PC-3 (cell line): ENCODE data around the gene ERFL. TPM values are rescaled to one million over a fixed set of nuclear protein-coding genes. Genes with fewer than 3 reads are reported as not detected.
A peak's percentile ranks its signal among the peaks of the same experiment; 100 is the strongest.

Experiments
- ATAC-seq: fragments of 200-7000 bp; cut with Tn5 transposase; 2 replicates; pipeline ENCODE4 v1.9.1; 2020; ENCODE audit warnings: mild to moderate bottlenecking, moderate library complexity
- BruUV-seq: library from RNA; stranded (reverse); fragments of 400-500 nt; replicated peaks from 2 replicates; lab custom pipeline; 2021; lab: Mats Ljungman, UMichigan
- CTCF ChIA-PET: fragments of 300-600 bp; sonication (Branson Sonifier 250); formaldehyde crosslinking; loops from one replicate; lab custom pipeline; 2022; ENCODE audit warnings: antibody characterized with exemption; lab: Charles Lee
- POLR2A ChIA-PET: fragments of 300-600 bp; sonication (Branson Sonifier 250); formaldehyde crosslinking; loops from one replicate; lab custom pipeline; 2022; ENCODE audit warnings: antibody characterized with exemption; ENCODE audit not compliant: unreplicated experiment; lab: Charles Lee
- DNase-seq: peaks from one replicate; pipeline ENCODE4 v3.0.0-alpha.2; 2015
- H2AFZ ChIP-seq: fragments of 300-600 bp; sonication (generic); 2 replicates; pipeline ENCODE4 v1.6.0; 2016; ENCODE audit warnings: antibody characterized with exemption, low read length
- H3F3A ChIP-seq: fragments of 300-600 bp; sonication (generic); one replicate; pipeline ENCODE4 v1.6.0; 2017; ENCODE audit warnings: antibody characterized with exemption, low read length, control low read depth, mild to moderate bottlenecking; ENCODE audit not compliant: unreplicated experiment
- H3K27ac ChIP-seq: fragments of 300-600 bp; sonication (generic); 2 replicates; pipeline ENCODE4 v1.5.1; 2016; ENCODE audit warnings: mild to moderate bottlenecking, low read length
- H3K27me3 ChIP-seq: fragments of 300-600 bp; sonication (generic); 2 replicates; pipeline ENCODE4 v1.6.1; 2016; ENCODE audit warnings: low read length, mixed read lengths
- H3K36me3 ChIP-seq: fragments of 300-600 bp; sonication (generic); 2 replicates; pipeline ENCODE4 v1.6.1; 2016; ENCODE audit warnings: low read depth, mixed run types, low read length, mixed read lengths
- H3K4me1 ChIP-seq: fragments of 300-600 bp; sonication (generic); 2 replicates; pipeline ENCODE4 v1.5.1; 2016; ENCODE audit warnings: low read length; ENCODE audit not compliant: insufficient read depth
- H3K4me2 ChIP-seq: fragments of 300-600 bp; sonication (generic); 2 replicates; pipeline ENCODE4 v1.6.0; 2016; ENCODE audit warnings: low read length
- H3K4me3 ChIP-seq: fragments of 300-600 bp; sonication (generic); 2 replicates; pipeline ENCODE4 v1.5.1; 2016; ENCODE audit warnings: mild to moderate bottlenecking, low read length, mixed read lengths
- H3K79me2 ChIP-seq: fragments of 300-600 bp; sonication (generic); 2 replicates; pipeline ENCODE4 v1.6.1; 2017; ENCODE audit warnings: low read length, mixed read lengths
- H3K9ac ChIP-seq: fragments of 300-600 bp; sonication (generic); 2 replicates; pipeline ENCODE4 v1.6.0; 2016; ENCODE audit warnings: mild to moderate bottlenecking, low read length
- H3K9me2 ChIP-seq: fragments of 300-600 bp; sonication (generic); replicated peaks from 2 replicates; pipeline ENCODE4 v1.6.1; 2016; ENCODE audit warnings: mixed run types, low read length, mixed read lengths
- H3K9me3 ChIP-seq: fragments of 300-600 bp; sonication (generic); 2 replicates; pipeline ENCODE4 v1.6.1; 2016; ENCODE audit warnings: low read length, mixed read lengths
- H4K20me1 ChIP-seq: fragments of 300-600 bp; sonication (generic); 2 replicates; pipeline ENCODE4 v1.6.1; 2016; ENCODE audit warnings: low read length, mixed read lengths
- EZH2 ChIP-seq: fragments of 300-600 bp; sonication (generic); IDR thresholded peaks from one replicate; pipeline ENCODE4 v1.6.1; 2017; ENCODE audit warnings: antibody characterized with exemption, mild to moderate bottlenecking, low read length; ENCODE audit not compliant: unreplicated experiment
- EZH2phosphoT487 ChIP-seq: fragments of 300-600 bp; sonication (generic); IDR thresholded peaks from 2 replicates; pipeline ENCODE4 v1.6.1; 2018; ENCODE audit warnings: mild to moderate bottlenecking, antibody characterized with exemption, low read length, borderline replicate concordance
- intact Hi-C: fragments of 100-400 bp; cut with micrococcal nuclease; formaldehyde crosslinking; loops from 2 replicates; pipeline ENCODE4 v1.9.0; 2023
- total RNA-seq: library from RNA; depleted of rRNA; stranded (reverse); fragments of >200 nt; gene quantifications from 2 replicates; pipeline ENCODE4 v1.2.3, GENCODE V29; 2014
- TF ChIP-seq, protein P1 (sequence below): fragments of 300-600 bp; sonication (generic); conservative IDR thresholded peaks from 2 replicates; pipeline ENCODE4 v1.5.1; 2017; ENCODE audit warnings: antibody characterized with exemption, low read depth, mild to moderate bottlenecking, low read length

ERFL gene
- total RNA-seq, 1 experiment from 2014 or later, result 0.11 TPM

DNA sequence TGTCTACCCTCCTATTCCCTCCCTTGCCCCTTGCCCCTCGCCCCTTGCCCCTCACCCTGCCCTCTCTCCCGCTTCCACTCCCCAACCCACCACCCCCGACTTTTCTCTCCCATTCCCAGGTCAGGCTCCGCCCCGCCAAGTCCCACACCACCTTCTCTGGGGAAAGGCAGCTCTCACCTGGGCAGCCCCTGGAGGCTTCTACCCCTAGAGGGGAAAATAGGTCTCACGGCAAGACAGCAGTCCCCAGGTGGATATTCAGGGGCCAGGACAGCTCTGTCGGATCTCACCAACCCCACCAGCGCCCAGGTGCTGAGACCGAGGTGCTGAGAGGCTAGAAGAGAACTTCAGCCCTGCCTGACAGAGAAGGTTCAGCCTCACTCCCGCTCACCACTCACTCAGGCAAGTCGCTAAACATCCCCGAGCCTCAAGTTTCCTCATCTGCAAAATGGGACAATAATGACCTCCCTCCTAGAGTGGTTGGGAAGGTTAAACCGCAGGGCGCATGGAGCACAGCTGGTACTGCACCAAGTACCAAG lies 1.4 kb upstream of the ERFL start:
- H3K9ac ChIP-seq, result no peak overlapping the region
- ATAC-seq (no peak), DNase-seq (no peak)
- no peaks in the 10 kb centered on the region for H3K9me2 ChIP-seq
- no peak overlapping the region for H3K4me2 ChIP-seq
- no peaks in the 10 kb centered on the region for H3K9me3 ChIP-seq
- no peaks in the 10 kb centered on the region for H3K79me2 ChIP-seq
- no peak overlapping the region for H3K4me3 ChIP-seq
- no peaks in the 10 kb centered on the region for H3F3A ChIP-seq
- H3K4me1 ChIP-seq, result peaks cover 6% of the 10 kb centered on the region; the same call in 1 of the 2 replicates
- CTCF ChIA-PET, result interaction anchor here (1.3 kb wide), 1 partner anchor 43 kb away, joined by 4 read pairs; no protein-coding TSS in a partner anchor
- no peak overlapping the region for H3K27ac ChIP-seq
- H3K27me3 ChIP-seq, result 0 out of 2 replicates have a peak, but pooled peaks cover 9% of the 10 kb centered on the region
- no peak for TF ChIP-seq EZH2phosphoT487
- no peak for TF ChIP-seq EZH2
- TF ChIP-seq, protein P1, sequence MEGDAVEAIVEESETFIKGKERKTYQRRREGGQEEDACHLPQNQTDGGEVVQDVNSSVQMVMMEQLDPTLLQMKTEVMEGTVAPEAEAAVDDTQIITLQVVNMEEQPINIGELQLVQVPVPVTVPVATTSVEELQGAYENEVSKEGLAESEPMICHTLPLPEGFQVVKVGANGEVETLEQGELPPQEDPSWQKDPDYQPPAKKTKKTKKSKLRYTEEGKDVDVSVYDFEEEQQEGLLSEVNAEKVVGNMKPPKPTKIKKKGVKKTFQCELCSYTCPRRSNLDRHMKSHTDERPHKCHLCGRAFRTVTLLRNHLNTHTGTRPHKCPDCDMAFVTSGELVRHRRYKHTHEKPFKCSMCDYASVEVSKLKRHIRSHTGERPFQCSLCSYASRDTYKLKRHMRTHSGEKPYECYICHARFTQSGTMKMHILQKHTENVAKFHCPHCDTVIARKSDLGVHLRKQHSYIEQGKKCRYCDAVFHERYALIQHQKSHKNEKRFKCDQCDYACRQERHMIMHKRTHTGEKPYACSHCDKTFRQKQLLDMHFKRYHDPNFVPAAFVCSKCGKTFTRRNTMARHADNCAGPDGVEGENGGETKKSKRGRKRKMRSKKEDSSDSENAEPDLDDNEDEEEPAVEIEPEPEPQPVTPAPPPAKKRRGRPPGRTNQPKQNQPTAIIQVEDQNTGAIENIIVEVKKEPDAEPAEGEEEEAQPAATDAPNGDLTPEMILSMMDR, result no peak
- no peaks in the 10 kb centered on the region for H4K20me1 ChIP-seq
- no TSS peak for BruUV-seq
- no peak overlapping the region for H2AFZ ChIP-seq
- POLR2A ChIA-PET, result no interaction called here
- H3K36me3 ChIP-seq, result no peaks in the 10 kb centered on the region
- intact Hi-C loops, result no loop called here

DNA sequence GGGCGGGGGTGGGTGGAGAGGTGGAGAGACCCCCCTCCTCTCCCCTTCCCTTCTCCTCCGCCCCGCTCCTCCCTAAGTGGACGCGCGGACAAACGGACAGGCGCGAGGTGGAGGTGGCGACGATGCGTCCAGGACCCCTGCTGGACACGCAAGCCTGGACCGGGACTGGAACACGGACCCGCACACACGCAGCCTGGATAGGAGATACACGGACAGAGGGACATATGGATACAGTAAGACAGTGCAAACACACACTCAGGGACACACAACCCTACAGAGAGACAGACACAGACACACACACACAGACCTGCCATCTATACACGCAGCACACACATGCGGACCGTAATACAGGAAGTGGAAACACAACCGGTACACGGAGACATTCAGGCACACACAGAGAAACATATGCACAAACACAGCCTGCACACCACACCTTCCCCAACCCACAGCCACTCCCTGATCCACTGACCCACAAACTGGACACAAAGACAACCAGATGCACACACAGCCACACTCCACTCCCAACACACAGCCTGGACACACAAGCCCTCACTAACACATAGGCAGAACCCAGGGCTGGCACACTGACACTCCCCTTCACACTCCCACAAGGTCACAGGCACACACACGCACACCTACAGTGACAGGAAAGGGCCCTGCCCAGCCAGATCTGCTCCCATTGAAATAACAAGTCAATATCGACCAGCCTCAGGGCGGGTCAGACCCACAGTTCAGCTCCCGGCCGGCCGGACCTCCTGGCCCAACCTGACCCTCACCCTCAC lies 696 bp upstream of the ERFL start:
- TF ChIP-seq, protein P1, result no peak
- TF ChIP-seq EZH2 (no peak), EZH2phosphoT487 (no peak)
- Histone ChIP-seq H3K4me1 (peaks cover 6% of the 10 kb centered on the region; the same call in 1 of the 2 replicates), H3K4me2 (peak overlapping the region; percentile 93), H3K4me3 (peak overlapping the region; percentile 71), H4K20me1 (no peaks in the 10 kb centered on the region), H3K9ac (no peak overlapping the region), H3K79me2 (no peaks in the 10 kb centered on the region), H3K36me3 (no peaks in the 10 kb centered on the region), H3F3A (no peaks in the 10 kb centered on the region), H3K9me2 (no peaks in the 10 kb centered on the region), H2AFZ (peak overlapping the region; percentile 71), H3K27ac (no peak overlapping the region), H3K27me3 (0 out of 2 replicates have a peak, but pooled peaks cover 9% of the 10 kb centered on the region), H3K9me3 (no peaks in the 10 kb centered on the region)
- ATAC-seq, result peak; percentile 20
- POLR2A ChIA-PET, result no interaction called here
- DNase-seq, result no peak
- BruUV-seq, result no TSS peak
- CTCF ChIA-PET, result no interaction called here
- intact Hi-C loops, result no loop called here
